ENCODE data around the gene VCAN.

DNA sequence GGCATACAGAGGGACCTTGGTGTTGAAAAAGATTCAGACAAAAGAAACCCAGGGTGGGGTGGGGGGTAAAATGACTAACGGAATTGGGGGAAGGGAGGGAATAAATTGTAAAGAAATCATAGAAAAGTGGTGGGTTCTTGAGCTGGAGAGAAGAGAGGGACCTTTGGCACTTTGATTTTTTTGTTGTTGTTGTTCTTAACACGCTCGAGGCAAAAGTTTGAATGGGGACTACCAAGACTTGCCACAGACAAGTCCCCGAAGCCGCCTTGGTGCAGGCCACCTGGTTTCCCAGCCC, 616 bp downstream of the VCAN start:
- TF ChIP-seq POLR2AphosphoS5 (IDR thresholded peaks at IDR 0.05; ENCODE audit: borderline replicate concordance, low read depth, low read length) = no peak
- no peak for TF ChIP-seq EZH2 (IDR thresholded peaks at IDR 0.05)

Measured in SK-N-MC (cell line).